ENCODE results near the gene ABHD1.
"Not testable (repeated sequence)": the region's sequence is repeated elsewhere in the genome, so short reads cannot be mapped to it uniquely, and the experiment has no call there.

The ABHD1 gene

DNA sequence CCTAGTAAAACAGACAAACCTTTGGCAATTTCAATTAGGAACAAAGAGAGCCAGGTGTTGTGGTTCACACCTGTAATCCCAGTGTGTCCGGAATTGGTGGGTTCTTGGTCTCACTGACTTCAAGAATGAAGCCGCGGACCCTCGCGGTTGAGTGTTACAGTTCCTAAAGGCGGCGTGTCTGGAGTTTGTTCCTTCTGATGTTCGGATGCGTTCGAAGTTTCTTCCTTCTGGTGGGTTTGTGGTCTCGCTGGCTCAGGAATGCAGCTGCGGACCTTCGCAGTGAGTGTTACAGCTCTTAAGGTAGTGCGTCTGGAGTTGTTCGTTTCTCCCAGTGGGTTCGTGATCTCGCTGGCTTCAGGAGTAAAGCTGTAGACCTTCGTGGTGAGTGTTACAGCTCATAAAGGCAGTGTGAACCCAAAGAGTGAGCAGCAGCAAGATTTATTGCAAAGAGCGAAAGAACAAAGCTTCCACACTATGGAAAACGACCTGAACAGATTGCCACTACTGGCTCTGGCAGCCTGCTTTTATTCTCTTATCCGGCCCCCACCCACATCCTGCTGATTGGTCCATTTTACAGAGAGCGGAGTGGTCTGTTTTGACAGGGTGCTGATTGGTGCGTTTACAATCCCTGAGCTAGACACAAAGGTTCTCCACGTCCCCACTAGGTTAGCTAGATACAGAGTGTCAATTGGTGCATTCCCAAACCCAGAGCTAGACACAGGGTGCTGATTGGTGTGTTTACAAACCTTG is 12.8 kb upstream of the ABHD1 start:
- DNase-seq (ENCODE audit: low read depth): not testable (repeated sequence)

DNA sequence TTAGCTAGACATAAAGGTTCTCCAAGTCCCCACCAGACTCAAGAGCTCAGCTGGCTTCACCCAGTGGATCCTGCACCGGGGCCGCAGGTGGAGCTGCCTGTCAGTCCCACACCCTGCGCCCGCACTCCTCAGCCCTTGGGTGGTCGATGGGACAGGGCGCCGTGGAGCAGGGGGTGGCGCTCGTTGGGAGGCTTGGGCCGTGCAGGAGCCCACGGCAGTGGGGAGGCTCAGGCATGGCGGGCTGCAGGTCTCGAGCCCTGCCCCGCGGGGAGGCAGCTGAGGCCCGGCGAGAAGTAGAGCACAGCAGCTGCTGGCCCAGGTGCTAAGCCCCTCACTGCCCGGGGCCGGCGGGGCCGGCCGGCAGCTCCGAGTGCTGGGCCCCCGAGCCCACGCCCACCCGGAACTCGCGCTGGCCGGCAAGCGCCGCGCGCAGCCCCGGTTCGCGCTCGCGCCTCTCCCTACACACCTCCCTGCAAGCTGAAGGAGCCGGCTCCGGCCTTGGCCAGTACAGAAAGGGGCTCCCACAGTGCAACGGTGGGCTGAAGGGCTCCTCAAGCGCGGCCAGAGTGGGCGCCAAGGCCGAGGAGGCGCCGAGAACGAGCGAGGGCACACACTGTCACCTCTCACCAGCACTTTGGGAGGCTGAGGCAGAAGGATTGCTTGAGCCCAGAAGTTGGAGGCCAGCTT is 12.1 kb upstream of the ABHD1 start:
- DNase-seq (ENCODE audit: low read depth): not testable (repeated sequence)

DNA sequence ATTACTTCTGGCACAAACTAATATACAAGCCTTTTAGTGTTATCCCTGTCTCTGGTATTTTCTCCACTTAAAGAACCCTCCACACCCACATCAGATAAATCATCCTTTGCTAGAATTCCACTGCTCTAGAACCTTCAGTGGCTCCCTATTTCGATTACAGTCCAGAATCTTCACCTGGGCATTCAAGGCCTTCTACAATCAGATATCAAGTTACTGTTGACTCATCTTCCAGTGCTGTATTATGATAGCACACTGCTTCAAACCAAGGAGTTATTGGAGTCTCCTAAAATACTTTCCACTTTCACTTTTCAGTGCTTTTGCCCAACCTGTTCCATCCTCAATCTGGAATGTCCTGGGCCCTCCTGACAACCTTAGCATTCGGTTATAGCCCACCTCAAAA is 8.1 kb upstream of the ABHD1 start:
- no peak for DNase-seq (ENCODE audit: low read depth)

DNA sequence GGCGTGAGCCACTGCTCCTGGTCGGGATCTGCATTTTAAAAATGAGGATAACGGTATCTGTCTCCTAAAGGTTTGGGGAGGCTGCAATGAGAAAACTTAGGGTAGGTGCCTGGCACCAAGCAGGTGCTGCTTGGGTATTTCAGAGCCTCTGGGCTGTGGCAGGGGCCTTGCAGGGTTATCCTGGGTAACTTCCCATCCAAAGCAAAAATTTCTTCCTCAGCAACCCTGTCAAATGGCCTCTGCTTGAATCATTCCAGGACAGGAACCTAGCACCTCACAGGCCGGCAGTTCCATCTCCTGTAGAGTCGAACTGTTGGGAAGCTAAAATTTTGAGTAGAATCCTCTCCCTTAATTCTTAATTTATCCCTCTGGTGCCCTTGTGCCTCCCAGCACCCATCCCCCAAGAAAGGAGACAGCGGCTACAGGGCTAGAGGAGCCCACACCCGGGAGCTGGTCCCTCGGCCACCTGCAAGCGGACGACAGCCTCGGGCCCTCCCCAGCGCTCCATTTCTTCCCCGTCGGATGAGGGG is 5.6 kb upstream of the ABHD1 start:
- no peak for DNase-seq (ENCODE audit: low read depth)

DNA sequence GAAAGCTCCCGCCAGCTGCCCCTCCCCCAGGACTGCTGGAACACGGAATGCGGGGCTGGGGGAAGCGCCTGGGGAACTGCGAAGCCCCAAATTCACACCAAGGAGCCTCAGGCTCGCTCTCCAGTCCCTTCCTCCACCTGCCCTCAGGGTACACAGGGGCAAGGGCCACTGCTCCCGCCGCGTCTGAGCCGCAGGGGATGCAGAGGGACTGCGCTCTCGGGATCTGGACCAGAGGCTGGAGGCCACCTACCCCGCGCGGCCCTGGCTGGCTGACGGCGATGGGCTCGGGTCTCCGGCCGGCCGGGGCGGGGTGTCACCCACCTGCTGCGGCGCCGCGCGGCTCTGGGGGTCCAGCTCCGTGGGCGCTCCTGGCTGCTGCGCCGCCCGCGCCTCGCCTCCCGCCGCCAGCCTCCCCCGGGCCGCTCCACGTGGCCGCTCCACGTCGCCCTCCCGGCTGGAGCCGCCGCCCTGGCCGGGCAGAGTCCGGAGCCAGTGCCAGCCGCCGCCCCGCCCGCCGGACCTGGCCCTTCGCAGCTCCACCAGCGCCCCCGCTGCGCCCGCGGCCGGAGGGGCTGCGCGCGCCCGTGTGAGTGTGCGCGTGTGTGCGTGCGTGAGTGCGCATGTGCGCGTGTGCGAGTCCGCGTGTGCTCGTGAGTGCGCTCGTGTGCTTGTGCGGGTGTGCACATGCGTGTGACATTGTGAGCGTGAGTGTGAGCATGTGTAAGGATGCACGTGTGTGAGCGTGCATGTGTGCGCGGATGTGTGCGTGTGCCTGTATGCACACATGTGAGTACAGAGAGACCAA is 4.9 kb upstream of the ABHD1 start, which contains the start of gene CGREF1:
TSS of gene CGREF1 (minus strand) at position 604 of the 805 bp plus-strand sequence. CDS start 14,762 bp downstream, outside the sequence.
- DNase-seq (ENCODE audit: low read depth): no peak

DNA sequence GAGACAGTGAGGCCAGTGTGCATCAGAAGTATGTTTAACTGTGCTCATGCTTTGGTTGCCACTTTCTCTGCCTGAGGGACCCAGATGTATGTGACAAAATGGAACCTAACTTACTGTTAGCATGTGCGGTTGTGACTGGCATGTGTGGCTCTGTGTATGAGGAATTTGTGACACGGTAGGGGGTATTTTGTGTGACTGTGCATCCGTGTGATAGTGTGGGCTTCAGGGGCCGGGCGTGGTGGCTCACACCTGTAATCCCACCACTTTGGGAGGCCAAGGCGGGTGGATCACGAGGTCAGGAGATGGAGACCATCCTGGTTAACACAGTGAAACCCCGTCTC is 4.3 kb upstream of the ABHD1 start:
- DNase-seq (ENCODE audit: low read depth): not testable (repeated sequence)

DNA sequence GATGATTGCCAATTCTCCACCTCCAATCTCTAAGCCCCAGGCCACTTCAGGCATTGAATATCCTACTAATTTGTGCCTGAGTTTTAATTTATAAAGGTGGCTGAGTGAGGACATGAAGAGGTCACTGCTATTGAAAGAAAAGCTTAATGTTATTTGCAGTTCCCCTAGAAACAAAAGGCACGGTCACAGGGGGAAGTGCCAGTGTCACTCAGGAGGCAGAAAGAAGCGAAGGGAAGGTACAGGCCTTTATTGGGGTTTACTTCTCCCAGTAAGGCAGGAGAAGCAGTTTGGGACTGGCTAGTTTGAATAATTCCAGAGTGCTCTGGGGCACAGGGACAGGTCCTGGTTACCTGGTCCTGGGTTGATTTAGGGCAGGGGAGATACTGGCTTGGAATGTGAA is 1.7 kb upstream of the ABHD1 start:
- no peak for DNase-seq (ENCODE audit: low read depth)

DNA sequence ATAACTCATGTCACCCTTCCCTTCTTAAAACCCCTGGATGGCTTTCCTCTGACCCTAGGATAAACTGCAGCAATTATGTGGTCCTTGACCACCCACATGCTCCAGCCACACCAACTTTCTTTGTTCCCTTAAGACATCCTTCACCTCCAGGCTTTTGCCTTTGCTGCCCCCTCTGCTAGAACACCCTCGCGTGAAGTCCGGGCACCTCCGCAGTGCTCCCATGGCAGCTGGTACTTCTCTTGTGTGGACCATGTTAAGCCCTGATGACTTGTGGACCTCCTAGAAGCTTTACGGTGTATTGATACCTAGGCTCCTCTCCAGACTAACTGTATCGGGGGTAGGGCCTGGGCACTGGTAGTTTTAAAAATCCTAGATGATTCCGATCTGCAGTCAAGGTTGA is 824 bp upstream of the ABHD1 start:
- DNase-seq (ENCODE audit: low read depth): no peak

DNA sequence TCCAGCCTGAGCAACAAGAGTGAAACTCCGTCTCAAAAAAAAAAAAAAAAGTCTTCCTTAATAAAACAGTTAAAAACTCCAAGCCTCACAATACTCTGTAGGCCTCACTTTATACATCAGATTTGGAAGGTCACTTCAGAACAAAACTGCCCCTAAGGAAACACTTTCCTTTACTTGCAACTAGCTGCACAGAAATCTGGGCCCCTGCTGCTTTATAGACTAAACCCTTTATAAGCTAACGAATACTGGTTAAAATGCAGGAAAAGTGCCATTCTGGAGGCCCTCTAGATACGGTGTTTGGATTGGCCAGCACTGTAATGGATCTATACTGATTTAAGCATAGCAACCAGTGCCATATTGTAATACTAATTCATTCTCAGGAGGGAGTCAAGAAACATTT is 1.5 kb downstream of the ABHD1 start:
- DNase-seq (ENCODE audit: low read depth): no peak

DNA sequence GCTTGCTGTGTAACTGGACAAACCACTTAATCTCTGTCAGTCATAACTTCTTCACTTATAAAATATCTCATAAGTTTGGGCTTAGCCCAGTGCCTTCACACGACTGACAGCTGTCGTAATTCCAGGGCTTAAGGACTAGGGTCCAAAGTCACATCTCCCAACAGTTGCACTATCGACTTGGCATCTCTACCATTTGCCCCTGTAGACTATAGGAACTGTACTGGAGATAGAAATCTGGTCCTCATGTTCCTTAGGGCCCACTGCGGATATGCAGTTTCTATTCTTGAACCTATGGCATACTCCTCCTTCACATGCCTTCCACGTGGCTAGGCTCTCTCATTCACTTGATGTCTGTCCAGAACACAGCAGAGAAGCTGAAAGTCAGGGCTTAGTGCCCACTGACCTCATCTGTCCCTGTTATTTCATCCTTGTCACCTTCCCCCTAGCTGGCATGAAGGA is 2.7 kb downstream of the ABHD1 start:
- DNase-seq (ENCODE audit: low read depth): no peak

DNA sequence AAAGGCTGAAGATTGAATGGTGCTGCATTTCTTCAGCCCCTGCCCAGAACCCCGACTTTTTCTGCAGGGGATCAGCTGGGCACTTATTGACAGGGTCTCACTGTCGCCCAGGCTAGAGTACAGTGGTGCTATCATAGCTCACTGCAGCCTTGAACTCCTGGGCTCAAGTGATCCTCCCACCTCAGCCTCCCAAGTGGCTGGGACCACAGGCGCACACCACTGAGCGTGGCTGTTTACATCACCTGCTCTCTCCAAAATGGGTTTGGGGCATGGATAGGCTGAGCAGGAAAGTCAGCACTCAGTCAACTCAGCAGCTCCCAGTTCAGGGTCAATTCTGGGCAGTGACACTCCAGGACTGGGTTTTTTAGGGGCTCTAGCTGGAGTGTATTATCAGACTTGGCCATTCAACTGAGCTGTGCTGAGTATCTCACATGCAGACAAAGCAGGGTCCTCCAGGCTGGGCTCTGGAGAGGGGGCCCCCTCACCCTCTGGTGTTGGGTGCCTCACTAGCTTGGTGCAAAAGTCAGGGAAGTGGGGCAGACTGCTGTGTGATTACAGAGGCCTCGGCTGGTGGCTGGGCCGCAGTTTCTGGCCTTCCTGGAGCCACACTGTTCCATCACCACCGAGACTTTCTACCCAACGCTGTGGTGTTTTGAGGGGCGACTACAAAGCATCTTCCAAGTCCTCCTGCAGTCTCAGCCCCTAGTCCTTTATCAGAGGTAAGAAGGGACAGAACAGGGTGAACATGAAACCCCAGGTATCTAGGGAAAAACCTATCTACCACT is 4.5 kb downstream of the ABHD1 start:
- no peak for DNase-seq (ENCODE audit: low read depth)

DNA sequence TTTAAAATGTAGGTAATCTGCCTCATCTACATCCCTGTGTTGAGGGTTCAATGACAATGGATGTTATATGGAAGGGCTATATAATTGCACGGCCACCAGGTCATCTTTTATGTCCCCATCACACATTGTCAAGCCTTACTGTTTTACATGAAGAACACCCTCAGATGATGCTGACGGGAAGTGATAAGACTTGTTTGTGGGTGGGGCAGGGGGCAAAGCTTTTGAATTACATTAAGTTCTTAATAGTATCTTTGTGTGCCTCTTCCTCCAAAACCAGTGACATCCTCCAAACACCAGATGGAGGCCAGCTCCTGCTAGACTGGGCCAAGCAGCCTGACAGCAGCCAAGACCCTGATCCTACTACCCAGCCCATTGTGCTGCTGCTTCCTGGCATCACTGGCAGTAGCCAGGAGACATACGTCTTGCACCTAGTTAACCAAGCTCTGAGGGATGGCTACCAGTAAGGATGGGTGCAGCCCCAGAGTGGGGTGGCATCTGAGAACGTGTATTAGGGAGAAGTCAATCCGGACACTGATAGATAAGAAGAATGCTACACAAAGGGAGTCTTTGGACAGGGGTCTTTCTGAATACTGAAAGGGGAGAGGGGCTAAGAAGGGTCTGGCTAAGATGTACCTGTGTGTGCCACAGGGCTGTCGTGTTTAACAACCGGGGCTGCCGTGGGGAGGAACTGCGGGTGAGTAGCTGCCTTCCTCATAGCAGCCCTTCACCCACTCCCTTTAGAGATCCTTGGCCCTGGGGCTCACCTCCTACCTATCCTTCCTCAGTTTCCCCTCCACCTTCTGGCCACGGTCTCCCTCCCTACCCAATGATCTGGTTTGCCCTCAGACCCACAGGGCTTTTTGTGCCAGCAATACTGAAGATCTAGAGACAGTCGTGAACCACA is 5.3 kb downstream of the ABHD1 start:
- DNase-seq (ENCODE audit: low read depth): no peak

DNA sequence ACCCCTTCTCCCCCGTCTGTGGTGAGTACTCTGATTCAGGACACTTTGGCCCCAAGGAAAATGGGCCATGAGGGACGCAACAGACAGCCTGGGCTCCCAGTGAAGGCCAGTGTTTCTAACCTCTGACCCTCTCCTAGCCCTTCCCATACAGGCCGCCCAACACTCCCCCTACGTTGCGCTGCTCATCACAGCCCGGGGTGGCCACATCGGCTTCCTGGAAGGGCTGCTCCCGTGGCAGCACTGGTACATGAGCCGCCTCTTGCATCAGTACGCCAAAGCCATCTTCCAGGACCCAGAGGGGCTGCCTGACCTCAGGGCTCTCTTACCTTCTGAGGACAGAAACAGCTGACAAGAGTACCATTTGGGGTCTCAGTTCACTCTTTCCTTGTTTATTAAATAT is 6.8 kb downstream of the ABHD1 start:
- no peak for DNase-seq (ENCODE audit: low read depth)

DNA sequence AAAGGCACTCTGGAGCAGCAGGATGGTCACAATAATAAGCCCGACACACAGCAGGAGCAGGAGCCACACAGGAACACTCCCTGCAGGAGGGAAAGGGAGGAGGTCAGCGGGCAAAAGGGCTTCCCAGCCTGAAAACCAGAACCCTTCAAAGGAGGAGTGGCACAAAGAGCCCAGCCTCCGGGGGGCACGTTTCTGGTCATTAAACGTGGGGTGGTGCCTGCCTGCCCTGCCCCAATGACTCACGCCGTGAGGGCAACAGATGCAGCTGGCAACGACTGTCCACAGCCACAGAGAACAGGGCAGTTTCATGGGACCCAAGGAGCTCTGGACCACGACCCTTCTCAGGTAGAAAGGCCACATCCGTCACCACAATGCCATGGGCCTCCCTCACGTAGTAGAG is 7.8 kb downstream of the ABHD1 start:
- no peak for DNase-seq (ENCODE audit: low read depth)

DNA sequence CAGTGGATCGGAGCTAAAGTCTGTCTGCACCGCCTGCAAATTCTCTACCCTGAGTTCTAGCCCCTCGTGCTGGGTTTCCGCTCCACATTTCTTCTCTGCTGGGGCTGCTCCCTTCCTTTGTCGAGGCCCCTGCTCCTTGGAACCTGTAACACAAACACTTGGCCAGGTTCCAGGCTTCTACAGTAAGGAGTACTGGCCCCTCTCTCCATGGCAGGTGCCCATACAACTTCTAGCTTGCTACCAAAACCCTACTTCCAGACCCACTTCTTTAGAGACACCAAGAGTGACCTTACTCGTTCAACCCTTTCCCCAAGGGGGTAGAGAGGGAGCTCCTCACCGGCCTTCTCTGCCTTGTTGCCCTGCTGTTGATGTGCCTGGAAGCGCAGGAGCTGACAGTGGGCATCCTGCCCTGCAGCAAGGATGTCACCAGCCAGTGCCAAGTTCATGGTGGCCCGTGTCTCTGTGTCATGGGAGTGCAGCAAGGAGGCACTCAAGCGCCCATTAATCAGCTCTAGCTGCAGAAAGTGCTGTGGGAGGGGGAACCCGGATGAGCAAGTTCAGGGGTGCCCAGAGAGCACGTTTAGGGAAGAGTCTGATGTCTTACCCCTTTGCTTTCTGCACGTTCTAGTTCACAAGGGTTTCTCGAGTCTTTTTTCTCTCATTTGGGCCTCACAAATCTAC is 9.7 kb downstream of the ABHD1 start:
- DNase-seq (ENCODE audit: low read depth): no peak

DNA sequence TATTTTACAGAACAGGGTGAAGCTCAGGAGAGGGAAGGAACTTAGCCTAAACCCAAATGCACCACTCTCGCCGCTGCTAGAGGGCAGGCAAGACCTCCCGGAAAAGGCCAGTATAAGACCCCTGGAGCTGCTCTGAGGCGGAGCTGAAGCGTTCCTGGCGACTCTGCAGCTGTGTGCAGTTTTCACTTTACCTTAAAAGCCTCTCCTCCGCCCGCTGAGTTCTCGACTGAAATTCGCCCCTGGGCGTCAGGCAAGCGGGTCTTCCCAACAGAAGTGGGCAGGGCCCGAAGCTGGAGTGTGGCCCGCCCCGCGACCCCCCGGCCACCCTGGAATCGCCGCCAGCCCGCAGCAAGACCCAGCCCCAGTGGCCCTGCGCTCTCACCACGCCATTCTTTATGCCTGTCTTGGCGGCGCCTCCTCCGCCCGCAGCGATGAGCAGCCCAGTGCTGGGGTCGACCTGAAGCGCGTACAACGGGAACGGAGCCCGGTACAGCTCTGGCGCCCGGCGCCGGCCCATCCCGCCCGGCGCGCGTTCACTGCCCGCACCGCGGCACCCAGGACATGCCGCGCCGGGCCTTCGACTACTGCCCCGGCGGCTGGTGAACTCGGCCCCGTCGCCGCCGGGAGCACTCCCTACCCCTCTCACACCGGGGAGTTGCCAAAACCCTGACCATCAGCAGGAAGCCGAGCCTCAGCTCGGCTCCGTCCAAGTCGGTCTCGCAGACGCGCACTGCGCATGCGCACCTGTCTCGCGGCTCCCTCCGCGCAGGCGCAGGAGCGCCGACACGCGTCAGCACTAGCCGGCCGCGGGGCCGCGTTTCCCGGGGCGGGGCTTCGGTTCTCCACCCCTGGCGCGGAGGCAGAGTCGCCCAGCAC is 10.5 kb downstream of the ABHD1 start, which contains the start of gene PREB:
TSS of gene PREB (minus strand) at position 732 of the 876 bp plus-strand sequence. CDS start at position 517, 215 bp downstream.
- peak; percentile 76 for DNase-seq (ENCODE audit: low read depth)

DNA sequence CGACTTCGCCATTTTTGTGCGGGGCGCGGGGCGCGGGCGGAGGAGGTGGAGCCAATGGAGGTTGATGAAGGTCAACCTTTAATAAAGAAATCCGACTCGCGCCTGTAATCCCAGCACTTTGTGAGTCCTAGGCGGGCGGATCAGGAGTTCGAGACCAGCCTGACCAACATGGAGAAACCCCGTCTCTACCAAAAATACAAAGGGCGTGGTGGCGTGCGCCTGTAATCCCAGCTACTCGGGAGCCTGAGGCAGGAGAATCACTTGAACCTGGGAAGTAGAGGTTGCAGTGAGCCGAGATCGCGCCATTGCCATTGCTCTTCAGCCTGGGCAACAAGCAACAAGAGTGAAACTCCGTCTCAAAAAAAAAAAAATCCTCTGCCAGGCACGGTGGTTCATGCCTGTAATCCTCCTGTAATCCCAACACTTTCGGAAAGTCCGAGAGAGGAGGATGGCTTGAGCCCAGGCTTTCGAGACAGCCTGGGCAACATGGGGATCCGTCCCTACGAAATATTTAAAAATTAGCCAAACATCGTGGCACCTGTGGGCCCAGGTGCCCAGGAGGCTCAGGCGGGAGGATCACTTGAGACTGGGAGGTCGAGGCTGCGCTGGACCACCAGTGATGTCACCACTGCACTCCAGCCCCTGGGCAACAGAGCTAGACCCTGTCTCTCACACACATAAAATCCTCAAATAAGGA is 11.3 kb downstream of the ABHD1 start:
- DNase-seq (ENCODE audit: low read depth): no peak

DNA sequence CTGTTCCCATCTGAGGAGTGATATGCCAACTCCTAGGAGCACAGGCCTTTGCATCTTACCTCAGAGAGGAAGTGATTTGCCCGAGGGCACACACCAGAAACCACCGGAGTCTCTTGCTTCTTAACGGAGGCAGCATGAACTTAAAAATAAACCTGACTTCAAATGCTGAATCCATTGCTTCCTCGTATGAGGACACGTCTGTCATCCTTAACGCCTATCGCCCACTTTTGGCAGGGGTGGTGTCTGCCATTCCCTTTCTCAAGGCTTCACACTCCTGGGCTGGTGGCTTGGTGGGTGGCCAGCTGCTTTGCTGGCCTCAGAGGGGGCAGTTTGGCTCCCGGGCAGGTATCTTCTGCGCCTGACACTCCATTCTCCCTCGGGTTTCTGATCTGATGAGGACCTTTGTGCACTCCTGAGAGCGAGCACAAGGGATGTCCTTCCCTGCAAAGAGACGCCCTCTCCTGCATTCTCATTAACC is 11.9 kb downstream of the ABHD1 start:
- no peak for DNase-seq (ENCODE audit: low read depth)

Data from HS-27A (cell line).